GM23338 (cell line): ENCODE data around the gene DUSP10. TPM values are rescaled to one million over a fixed set of nuclear protein-coding genes. Genes with fewer than 3 reads are reported as not detected.

ENCODE experiments used
- ATAC-seq: fragments of 200-7000 bp; cut with Tn5 transposase; 3 replicates; pipeline ENCODE4 v1.9.1; 2020
- DNase-seq: peaks from one replicate; pipeline ENCODE4 v3.0.0-alpha.2; 2015; ENCODE audit warnings: low spot score
- H2AFZ ChIP-seq: fragments of 200-600 bp; sonication (generic); 2 replicates; pipeline ENCODE4 v1.8.0; 2016; ENCODE audit warnings: antibody characterized with exemption, mild to moderate bottlenecking, moderate library complexity
- H3F3A ChIP-seq: fragments of 200-600 bp; sonication (generic); replicated peaks from 2 replicates; pipeline ENCODE4 v1.8.0; 2017; ENCODE audit warnings: antibody characterized with exemption, mixed run types, low read depth
- H3K27ac ChIP-seq: fragments of 200-600 bp; sonication (generic); 2 replicates; pipeline ENCODE4 v1.6.1; 2016; ENCODE audit warnings: low read depth
- H3K27me3 ChIP-seq: fragments of 200-600 bp; sonication (generic); 2 replicates; pipeline ENCODE4 v1.8.0; 2016; ENCODE audit warnings: mild to moderate bottlenecking, mixed run types, moderate library complexity; ENCODE audit not compliant: insufficient read depth
- H3K36me3 ChIP-seq: fragments of 200-600 bp; sonication (generic); 2 replicates; pipeline ENCODE4 v1.8.0; 2016; ENCODE audit warnings: mild to moderate bottlenecking; ENCODE audit not compliant: insufficient read depth
- H3K4me1 ChIP-seq: fragments of 200-600 bp; sonication (generic); 2 replicates; pipeline ENCODE4 v1.8.0; 2016; ENCODE audit warnings: mild to moderate bottlenecking, moderate library complexity; ENCODE audit not compliant: insufficient read depth
- H3K4me2 ChIP-seq: fragments of 200-600 bp; sonication (generic); 2 replicates; pipeline ENCODE4 v1.7.1; 2017; ENCODE audit warnings: mixed run types
- H3K4me3 ChIP-seq: fragments of 200-600 bp; sonication (generic); 2 replicates; pipeline ENCODE4 v1.6.1; 2016; ENCODE audit warnings: mixed run types
- H3K79me2 ChIP-seq: fragments of 200-600 bp; sonication (generic); replicated peaks from 2 replicates; pipeline ENCODE4 v1.8.0; 2017; ENCODE audit warnings: mild to moderate bottlenecking; ENCODE audit not compliant: insufficient read depth
- H3K9me2 ChIP-seq: fragments of 200-600 bp; sonication (generic); 2 replicates; pipeline ENCODE4 v1.8.0; 2017; ENCODE audit not compliant: insufficient read depth
- H4K20me1 ChIP-seq: fragments of 200-600 bp; sonication (generic); replicated peaks from 2 replicates; pipeline ENCODE4 v1.8.0; 2017; ENCODE audit warnings: mild to moderate bottlenecking; ENCODE audit not compliant: insufficient read depth
- H3K27ac Mint-ChIP-seq: 2 replicates; pipeline ENCODE4 v1.8.0; 2020; ENCODE audit warnings: inconsistent platforms, mild to moderate bottlenecking, moderate library complexity, mixed read lengths
- H3K27me3 Mint-ChIP-seq: 3 replicates; pipeline ENCODE4 v1.8.0; 2022; ENCODE audit warnings: low read depth, mild to moderate bottlenecking, moderate library complexity, mixed read lengths, inconsistent platforms; ENCODE audit not compliant: insufficient read depth, poor library complexity
- H3K36me3 Mint-ChIP-seq: 3 replicates; pipeline ENCODE4 v1.8.0; 2021; ENCODE audit warnings: low read depth, mild to moderate bottlenecking, inconsistent platforms, moderate library complexity, mixed read lengths
- H3K4me1 Mint-ChIP-seq: 3 replicates; pipeline ENCODE4 v1.8.0; 2020; ENCODE audit warnings: mild to moderate bottlenecking, inconsistent platforms, mixed read lengths
- H3K4me3 Mint-ChIP-seq: 3 replicates; pipeline ENCODE4 v1.8.0; 2021; ENCODE audit warnings: moderate library complexity, mild to moderate bottlenecking, inconsistent platforms, mixed read lengths
- H3K9me3 Mint-ChIP-seq: 3 replicates; pipeline ENCODE4 v1.8.0; 2020; ENCODE audit warnings: moderate library complexity, mild to moderate bottlenecking, inconsistent platforms, mixed read lengths
- EZH2 ChIP-seq: fragments of 200-600 bp; sonication (generic); IDR thresholded peaks from one replicate; pipeline ENCODE4 v1.8.0; 2017; ENCODE audit warnings: antibody characterized with exemption, mild to moderate bottlenecking, low read depth; ENCODE audit not compliant: unreplicated experiment
- EZH2phosphoT487 ChIP-seq: fragments of 200-600 bp; sonication (generic); IDR thresholded peaks from one replicate; pipeline ENCODE4 v1.8.1; 2018; ENCODE audit warnings: antibody characterized with exemption; ENCODE audit not compliant: unreplicated experiment
- JUNB ChIP-seq: IDR thresholded peaks from one replicate; pipeline ENCODE4 v1.6.1; 2016; ENCODE audit warnings: antibody characterized with exemption; ENCODE audit not compliant: unreplicated experiment
- ZNF114 ChIP-seq: fragments of 250-450 bp; sonication (Bioruptor Pico); IDR thresholded peaks from 2 replicates; pipeline ENCODE4 v1.5.0; 2020; ENCODE audit warnings: mild to moderate bottlenecking, moderate library complexity
- polyA plus RNA-seq: library from polyadenylated mRNA; unstranded; fragments of >200 nt; fragmentation: Nextera tagmentation; extraction: Ambion mirVana; gene quantifications from 2 replicates; pipeline ENCODE4 v1.2.1, GENCODE V29; 2016
- total RNA-seq: library from RNA; depleted of rRNA; stranded (reverse); fragments of >200 nt; shearing (Covaris generic); gene quantifications from 2 replicates; pipeline ENCODE4 v1.2.3, GENCODE V29; 2014
- TF ChIP-seq, protein P1 (sequence below): IDR thresholded peaks from 2 replicates; pipeline ENCODE4 v1.6.1; 2016; ENCODE audit warnings: antibody characterized with exemption
- TF ChIP-seq, protein P2 (sequence below): IDR thresholded peaks from one replicate; pipeline ENCODE4 v1.6.1; 2018; ENCODE audit warnings: antibody characterized with exemption; ENCODE audit not compliant: unreplicated experiment
- TF ChIP-seq, protein P3 (sequence below): fragments of 250-450 bp; sonication (Bioruptor Pico); IDR thresholded peaks from 2 replicates; pipeline ENCODE4 v1.5.0; 2020; ENCODE audit warnings: mild to moderate bottlenecking, moderate library complexity

The DUSP10 gene
- total and polyA plus RNA-seq, 2 experiments from 2014 or later, result 1.5 to 1.6 TPM

DNA sequence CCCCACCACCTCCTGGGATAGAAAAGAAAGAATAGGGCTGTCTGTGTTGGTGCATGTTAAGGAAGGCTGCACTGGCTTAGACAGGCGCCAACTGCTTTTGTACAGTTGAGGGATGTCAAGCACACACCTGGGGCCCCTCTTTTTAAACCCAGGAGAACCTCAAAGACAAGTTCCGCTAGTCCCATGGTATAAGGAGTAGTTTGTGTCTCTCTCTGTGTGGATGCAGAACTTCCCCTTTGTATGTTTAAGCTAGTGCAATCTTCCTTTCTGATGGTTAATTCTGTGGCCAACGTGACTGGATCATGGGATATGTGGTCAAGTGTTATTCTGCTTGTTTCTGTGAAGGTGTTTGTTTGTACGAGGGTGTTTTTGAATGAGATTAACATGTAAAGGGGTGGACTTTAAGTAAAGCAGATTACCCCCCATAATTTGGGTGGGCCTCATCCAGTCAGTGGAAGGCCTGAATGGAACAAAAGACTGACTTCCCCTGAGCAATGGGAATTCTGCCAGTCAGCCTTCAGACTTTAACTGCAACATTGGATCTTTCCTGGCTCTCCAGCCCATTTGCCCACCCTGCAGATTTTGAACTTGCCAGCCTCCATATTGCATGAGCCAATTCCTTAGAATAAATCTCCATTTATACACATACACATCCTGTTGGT, 9.5 kb upstream of the DUSP10 start:
- Histone ChIP-seq H3K4me2 (no peak overlapping the region), H3F3A (no peaks in the 10 kb centered on the region), H3K79me2 (no peaks in the 10 kb centered on the region), H3K27ac (no peak overlapping the region), H3K36me3 (no peaks in the 10 kb centered on the region), H3K9me2 (peaks cover 6% of the 10 kb centered on the region), H4K20me1 (no peaks in the 10 kb centered on the region), H3K4me1 (no peaks in the 10 kb centered on the region), H3K27me3 (no peaks in the 10 kb centered on the region), H2AFZ (no peak overlapping the region), H3K4me3 (no peak overlapping the region)
- ATAC-seq (no peak), DNase-seq (no peak)
- TF ChIP-seq, protein P1, sequence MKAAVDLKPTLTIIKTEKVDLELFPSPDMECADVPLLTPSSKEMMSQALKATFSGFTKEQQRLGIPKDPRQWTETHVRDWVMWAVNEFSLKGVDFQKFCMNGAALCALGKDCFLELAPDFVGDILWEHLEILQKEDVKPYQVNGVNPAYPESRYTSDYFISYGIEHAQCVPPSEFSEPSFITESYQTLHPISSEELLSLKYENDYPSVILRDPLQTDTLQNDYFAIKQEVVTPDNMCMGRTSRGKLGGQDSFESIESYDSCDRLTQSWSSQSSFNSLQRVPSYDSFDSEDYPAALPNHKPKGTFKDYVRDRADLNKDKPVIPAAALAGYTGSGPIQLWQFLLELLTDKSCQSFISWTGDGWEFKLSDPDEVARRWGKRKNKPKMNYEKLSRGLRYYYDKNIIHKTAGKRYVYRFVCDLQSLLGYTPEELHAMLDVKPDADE, result no peak
- no peak for TF ChIP-seq EZH2
- TF ChIP-seq, protein P2, sequence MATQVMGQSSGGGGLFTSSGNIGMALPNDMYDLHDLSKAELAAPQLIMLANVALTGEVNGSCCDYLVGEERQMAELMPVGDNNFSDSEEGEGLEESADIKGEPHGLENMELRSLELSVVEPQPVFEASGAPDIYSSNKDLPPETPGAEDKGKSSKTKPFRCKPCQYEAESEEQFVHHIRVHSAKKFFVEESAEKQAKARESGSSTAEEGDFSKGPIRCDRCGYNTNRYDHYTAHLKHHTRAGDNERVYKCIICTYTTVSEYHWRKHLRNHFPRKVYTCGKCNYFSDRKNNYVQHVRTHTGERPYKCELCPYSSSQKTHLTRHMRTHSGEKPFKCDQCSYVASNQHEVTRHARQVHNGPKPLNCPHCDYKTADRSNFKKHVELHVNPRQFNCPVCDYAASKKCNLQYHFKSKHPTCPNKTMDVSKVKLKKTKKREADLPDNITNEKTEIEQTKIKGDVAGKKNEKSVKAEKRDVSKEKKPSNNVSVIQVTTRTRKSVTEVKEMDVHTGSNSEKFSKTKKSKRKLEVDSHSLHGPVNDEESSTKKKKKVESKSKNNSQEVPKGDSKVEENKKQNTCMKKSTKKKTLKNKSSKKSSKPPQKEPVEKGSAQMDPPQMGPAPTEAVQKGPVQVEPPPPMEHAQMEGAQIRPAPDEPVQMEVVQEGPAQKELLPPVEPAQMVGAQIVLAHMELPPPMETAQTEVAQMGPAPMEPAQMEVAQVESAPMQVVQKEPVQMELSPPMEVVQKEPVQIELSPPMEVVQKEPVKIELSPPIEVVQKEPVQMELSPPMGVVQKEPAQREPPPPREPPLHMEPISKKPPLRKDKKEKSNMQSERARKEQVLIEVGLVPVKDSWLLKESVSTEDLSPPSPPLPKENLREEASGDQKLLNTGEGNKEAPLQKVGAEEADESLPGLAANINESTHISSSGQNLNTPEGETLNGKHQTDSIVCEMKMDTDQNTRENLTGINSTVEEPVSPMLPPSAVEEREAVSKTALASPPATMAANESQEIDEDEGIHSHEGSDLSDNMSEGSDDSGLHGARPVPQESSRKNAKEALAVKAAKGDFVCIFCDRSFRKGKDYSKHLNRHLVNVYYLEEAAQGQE, result no peak
- no peak for TF ChIP-seq ZNF114
- no peak for TF ChIP-seq EZH2phosphoT487
- TF ChIP-seq JUNB, result no peak
- Mint-ChIP-seq H3K4me3 (no peak overlapping the region), H3K4me1 (0 out of 3 replicates have a peak, but pooled peaks cover 4% of the 10 kb centered on the region), H3K27me3 (peaks cover 2% of the 10 kb centered on the region), H3K36me3 (no peaks in the 10 kb centered on the region), H3K27ac (no peak overlapping the region), H3K9me3 (no peaks in the 10 kb centered on the region)

DNA sequence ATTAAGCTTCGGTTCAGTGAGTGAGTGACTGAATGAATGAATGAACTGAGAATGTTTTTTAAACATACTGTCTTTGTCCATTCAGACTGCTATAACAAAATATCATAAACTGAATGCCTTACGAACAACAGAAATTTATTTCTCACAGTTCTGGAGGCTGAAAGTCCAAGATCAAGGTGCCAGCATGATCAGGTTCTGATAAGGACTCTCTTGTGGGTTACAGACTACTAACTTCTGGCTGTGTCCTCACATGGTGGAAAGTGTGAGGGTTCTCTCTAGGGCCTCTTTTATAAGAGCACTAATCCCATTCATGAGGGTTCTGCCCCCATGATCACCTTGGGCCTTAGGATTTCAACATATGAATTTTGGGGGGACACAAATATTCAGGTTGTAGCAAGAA, 7.1 kb upstream of the DUSP10 start:
- no peak for ATAC-seq
- Histone ChIP-seq H3K4me3 (no peak overlapping the region), H3K4me1 (peaks cover 8% of the 10 kb centered on the region), H3K4me2 (no peak overlapping the region), H3K9me2 (no peaks in the 10 kb centered on the region), H4K20me1 (no peaks in the 10 kb centered on the region), H3F3A (no peaks in the 10 kb centered on the region), H2AFZ (no peak overlapping the region), H3K27me3 (peaks cover 11% of the 10 kb centered on the region), H3K27ac (no peak overlapping the region), H3K36me3 (no peaks in the 10 kb centered on the region), H3K79me2 (no peaks in the 10 kb centered on the region)
- DNase-seq, result no peak
- Mint-ChIP-seq H3K27me3 (peaks cover under 1% of the 10 kb centered on the region), H3K36me3 (no peaks in the 10 kb centered on the region), H3K4me3 (no peak overlapping the region), H3K4me1 (peaks cover 8% of the 10 kb centered on the region), H3K27ac (no peak overlapping the region), H3K9me3 (no peaks in the 10 kb centered on the region)
- TF ChIP-seq, protein P3, sequence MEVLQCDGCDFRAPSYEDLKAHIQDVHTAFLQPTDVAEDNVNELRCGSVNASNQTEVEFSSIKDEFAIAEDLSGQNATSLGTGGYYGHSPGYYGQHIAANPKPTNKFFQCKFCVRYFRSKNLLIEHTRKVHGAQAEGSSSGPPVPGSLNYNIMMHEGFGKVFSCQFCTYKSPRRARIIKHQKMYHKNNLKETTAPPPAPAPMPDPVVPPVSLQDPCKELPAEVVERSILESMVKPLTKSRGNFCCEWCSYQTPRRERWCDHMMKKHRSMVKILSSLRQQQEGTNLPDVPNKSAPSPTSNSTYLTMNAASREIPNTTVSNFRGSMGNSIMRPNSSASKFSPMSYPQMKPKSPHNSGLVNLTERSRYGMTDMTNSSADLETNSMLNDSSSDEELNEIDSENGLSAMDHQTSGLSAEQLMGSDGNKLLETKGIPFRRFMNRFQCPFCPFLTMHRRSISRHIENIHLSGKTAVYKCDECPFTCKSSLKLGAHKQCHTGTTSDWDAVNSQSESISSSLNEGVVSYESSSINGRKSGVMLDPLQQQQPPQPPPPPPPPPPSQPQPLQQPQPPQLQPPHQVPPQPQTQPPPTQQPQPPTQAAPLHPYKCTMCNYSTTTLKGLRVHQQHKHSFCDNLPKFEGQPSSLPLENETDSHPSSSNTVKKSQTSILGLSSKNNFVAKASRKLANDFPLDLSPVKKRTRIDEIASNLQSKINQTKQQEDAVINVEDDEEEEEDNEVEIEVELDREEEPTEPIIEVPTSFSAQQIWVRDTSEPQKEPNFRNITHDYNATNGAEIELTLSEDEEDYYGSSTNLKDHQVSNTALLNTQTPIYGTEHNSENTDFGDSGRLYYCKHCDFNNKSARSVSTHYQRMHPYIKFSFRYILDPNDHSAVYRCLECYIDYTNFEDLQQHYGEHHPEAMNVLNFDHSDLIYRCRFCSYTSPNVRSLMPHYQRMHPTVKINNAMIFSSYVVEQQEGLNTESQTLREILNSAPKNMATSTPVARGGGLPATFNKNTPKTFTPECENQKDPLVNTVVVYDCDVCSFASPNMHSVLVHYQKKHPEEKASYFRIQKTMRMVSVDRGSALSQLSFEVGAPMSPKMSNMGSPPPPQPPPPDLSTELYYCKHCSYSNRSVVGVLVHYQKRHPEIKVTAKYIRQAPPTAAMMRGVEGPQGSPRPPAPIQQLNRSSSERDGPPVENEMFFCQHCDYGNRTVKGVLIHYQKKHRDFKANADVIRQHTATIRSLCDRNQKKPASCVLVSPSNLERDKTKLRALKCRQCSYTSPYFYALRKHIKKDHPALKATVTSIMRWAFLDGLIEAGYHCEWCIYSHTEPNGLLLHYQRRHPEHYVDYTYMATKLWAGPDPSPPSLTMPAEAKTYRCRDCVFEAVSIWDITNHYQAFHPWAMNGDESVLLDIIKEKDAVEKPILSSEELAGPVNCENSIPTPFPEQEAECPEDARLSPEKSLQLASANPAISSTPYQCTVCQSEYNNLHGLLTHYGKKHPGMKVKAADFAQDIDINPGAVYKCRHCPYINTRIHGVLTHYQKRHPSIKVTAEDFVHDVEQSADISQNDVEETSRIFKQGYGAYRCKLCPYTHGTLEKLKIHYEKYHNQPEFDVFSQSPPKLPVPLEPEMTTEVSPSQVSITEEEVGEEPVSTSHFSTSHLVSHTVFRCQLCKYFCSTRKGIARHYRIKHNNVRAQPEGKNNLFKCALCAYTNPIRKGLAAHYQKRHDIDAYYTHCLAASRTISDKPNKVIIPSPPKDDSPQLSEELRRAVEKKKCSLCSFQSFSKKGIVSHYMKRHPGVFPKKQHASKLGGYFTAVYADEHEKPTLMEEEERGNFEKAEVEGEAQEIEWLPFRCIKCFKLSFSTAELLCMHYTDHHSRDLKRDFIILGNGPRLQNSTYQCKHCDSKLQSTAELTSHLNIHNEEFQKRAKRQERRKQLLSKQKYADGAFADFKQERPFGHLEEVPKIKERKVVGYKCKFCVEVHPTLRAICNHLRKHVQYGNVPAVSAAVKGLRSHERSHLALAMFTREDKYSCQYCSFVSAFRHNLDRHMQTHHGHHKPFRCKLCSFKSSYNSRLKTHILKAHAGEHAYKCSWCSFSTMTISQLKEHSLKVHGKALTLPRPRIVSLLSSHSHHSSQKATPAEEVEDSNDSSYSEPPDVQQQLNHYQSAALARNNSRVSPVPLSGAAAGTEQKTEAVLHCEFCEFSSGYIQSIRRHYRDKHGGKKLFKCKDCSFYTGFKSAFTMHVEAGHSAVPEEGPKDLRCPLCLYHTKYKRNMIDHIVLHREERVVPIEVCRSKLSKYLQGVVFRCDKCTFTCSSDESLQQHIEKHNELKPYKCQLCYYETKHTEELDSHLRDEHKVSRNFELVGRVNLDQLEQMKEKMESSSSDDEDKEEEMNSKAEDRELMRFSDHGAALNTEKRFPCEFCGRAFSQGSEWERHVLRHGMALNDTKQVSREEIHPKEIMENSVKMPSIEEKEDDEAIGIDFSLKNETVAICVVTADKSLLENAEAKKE (CRISPR knock-in tag), result no peak
